Spleen (tissue), 7 donors: ENCODE measurements around the gene MRPL16.

Source experiments
- POLR2A ChIP-seq, 3 donors: fragments of 450-650 bp; IDR thresholded peaks; one replicate each; pipeline ENCODE4 v1.5.1; 2017; ENCODE audit warnings: antibody characterized with exemption in 3 of 3, mild to moderate bottlenecking in 1 of 3
- POLR2AphosphoS5 ChIP-seq, 3 donors: sonication (generic); formaldehyde crosslinking; IDR thresholded peaks; one replicate each; pipeline ENCODE4 v1.5.1; 2017; ENCODE audit warnings: antibody characterized with exemption in 3 of 3
- TF ChIP-seq, protein P1 (sequence below), 11 experiments: fragments of 200-600 bp in 7 of 11; fragments of 450-650 bp in 4 of 11; sonication (generic) in 4 of 11; IDR thresholded peaks in 8 of 11; conservative IDR thresholded peaks in 3 of 11; 1 replicate in 7 of 11; 2 replicates in 4 of 11; pipeline versions ENCODE4 v1.4.0 to v1.8.0; 2016 to 2021; ENCODE audit warnings: antibody characterized with exemption in 11 of 11, inconsistent platforms in 4 of 11, mild to moderate bottlenecking in 1 of 11
- donor health status: DM: no; HTN: no; CAD: no; lungs with moderate emphysema.
- donor health status: DM: no; HTN: no; CAD: no.
- donor health status: DM: no; HTN: no; CAD: no.

- TF ChIP-seq, protein P1, sequence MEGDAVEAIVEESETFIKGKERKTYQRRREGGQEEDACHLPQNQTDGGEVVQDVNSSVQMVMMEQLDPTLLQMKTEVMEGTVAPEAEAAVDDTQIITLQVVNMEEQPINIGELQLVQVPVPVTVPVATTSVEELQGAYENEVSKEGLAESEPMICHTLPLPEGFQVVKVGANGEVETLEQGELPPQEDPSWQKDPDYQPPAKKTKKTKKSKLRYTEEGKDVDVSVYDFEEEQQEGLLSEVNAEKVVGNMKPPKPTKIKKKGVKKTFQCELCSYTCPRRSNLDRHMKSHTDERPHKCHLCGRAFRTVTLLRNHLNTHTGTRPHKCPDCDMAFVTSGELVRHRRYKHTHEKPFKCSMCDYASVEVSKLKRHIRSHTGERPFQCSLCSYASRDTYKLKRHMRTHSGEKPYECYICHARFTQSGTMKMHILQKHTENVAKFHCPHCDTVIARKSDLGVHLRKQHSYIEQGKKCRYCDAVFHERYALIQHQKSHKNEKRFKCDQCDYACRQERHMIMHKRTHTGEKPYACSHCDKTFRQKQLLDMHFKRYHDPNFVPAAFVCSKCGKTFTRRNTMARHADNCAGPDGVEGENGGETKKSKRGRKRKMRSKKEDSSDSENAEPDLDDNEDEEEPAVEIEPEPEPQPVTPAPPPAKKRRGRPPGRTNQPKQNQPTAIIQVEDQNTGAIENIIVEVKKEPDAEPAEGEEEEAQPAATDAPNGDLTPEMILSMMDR (IDR thresholded peaks at IDR 0.05 in 8 of 11, conservative IDR thresholded peaks at IDR 0.05 in 3 of 11), result no peak
- TF ChIP-seq POLR2AphosphoS5 (IDR thresholded peaks at IDR 0.05), result no peak
- TF ChIP-seq POLR2A (IDR thresholded peaks at IDR 0.05), result no peak
Observed at GRCh38 chr11:59771605-59772004, 39.0 kb downstream of the MRPL16 start.
